ENCODE results near the gene NMUR2.

- TF ChIP-seq POLR2A (IDR thresholded peaks at IDR 0.05; ENCODE audit: low read length) (no peak), GATA1 (IDR thresholded peaks at IDR 0.05; ENCODE audit: low read depth, low read length) (no peak)
Observed at GRCh38 chr5:152427721-152428120, 22.6 kb upstream of the NMUR2 start.

All from erythroblast (primary cell).